22Rv1 (cell line): ENCODE data around the gene AIFM2.

Experiments
- ZFX ChIP-seq: fragments of 450-650 bp; IDR thresholded peaks from 2 replicates; pipeline ENCODE4 v1.6.1; 2017; ENCODE audit warnings: antibody characterized with exemption, borderline replicate concordance
- TF ChIP-seq, protein P1 (sequence below): fragments of 450-650 bp; IDR thresholded peaks from 2 replicates; pipeline ENCODE4 v1.5.1; 2017; ENCODE audit warnings: mild to moderate bottlenecking

GRCh38 chr10:70142555-70142954 is 9.9 kb upstream of the AIFM2 start:
- TF ChIP-seq, protein P1, sequence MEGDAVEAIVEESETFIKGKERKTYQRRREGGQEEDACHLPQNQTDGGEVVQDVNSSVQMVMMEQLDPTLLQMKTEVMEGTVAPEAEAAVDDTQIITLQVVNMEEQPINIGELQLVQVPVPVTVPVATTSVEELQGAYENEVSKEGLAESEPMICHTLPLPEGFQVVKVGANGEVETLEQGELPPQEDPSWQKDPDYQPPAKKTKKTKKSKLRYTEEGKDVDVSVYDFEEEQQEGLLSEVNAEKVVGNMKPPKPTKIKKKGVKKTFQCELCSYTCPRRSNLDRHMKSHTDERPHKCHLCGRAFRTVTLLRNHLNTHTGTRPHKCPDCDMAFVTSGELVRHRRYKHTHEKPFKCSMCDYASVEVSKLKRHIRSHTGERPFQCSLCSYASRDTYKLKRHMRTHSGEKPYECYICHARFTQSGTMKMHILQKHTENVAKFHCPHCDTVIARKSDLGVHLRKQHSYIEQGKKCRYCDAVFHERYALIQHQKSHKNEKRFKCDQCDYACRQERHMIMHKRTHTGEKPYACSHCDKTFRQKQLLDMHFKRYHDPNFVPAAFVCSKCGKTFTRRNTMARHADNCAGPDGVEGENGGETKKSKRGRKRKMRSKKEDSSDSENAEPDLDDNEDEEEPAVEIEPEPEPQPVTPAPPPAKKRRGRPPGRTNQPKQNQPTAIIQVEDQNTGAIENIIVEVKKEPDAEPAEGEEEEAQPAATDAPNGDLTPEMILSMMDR: no peak
- no peak for TF ChIP-seq ZFX
